Dendritic cell treated with granulocyte-macrophage colony-stimulating factor and Interleukin-4, amounts not matched to agents 40 ng/mL and 50 ng/mL, for 4 days (primary cell): ENCODE results near the gene SPNS3.
A peak's percentile ranks its signal among the peaks of the same experiment; 100 is the strongest.

ENCODE experiments used
- H3K27ac Mint-ChIP-seq: one replicate; pipeline ENCODE4 v1.8.0; 2022; ENCODE audit warnings: mild to moderate bottlenecking, mixed read lengths
- H3K27me3 Mint-ChIP-seq: one replicate; pipeline ENCODE4 v1.8.0; 2022; ENCODE audit warnings: mild to moderate bottlenecking, mixed read lengths
- H3K36me3 Mint-ChIP-seq: one replicate; pipeline ENCODE4 v1.8.0; 2022; ENCODE audit warnings: low read depth, mixed read lengths
- H3K4me1 Mint-ChIP-seq: one replicate; pipeline ENCODE4 v1.8.0; 2022; ENCODE audit warnings: low read depth, mixed read lengths
- H3K4me3 Mint-ChIP-seq: one replicate; pipeline ENCODE4 v1.8.0; 2022; ENCODE audit warnings: mild to moderate bottlenecking, moderate library complexity, mixed read lengths
- H3K9me3 Mint-ChIP-seq: one replicate; pipeline ENCODE4 v1.8.0; 2022; ENCODE audit warnings: mixed read lengths
- intact Hi-C: fragments of 100-400 bp; cut with micrococcal nuclease; formaldehyde crosslinking; loops from one replicate; pipeline ENCODE4 v1.15.0; 2022

The SPNS3 gene

DNA sequence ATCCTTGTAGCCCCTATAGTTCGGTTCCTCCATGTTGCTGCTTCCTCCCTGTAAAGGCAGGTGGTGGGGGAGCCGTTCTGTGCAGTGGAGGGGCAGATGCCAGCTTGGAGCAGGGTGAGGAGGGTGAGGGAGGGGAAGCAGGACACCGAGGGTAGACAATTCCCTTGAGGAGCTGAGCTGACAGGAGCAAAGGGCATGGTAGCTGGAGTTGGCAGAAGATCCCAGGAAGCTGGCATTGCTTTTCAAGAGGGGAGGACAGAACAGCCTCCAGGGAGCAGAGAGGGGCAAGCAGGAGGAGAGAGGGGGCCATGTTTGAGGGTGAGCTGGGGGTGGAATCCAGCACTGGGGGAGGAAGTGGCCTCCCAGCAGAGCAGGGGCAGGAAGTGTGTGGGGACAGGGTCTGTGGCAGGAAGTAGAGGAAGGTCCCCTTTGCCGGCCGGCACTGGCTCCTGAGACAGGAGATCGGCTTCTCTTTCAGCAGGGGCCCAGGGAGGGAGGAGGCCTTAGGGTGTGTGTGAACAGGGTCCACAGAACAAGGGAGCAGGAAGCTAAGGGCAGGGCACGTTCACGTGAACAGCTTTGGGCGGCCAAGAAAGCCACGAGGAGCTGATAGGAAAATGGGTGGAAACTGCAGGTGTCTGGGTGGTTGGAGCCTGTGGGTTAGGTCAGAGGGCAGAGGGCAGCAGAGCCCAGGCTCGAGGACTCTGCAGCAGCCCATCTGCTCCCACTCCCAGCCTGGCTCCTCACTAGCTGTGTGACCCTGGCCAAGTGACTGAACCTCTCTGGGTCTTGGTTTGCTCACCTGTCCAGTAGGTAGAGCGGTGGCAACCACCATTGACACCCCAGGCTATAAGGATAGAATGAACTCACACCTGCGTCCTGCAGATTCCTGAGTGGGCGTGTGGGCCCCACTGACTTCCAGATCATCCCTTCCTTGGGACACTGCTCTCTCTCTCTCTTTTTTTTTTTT is 47.5 kb downstream of the SPNS3 start:
- peaks cover 26% of the 10 kb centered on the region for H3K4me1 Mint-ChIP-seq
- intact Hi-C loops: no loop called here
- H3K27me3 Mint-ChIP-seq: peaks cover 6% of the 10 kb centered on the region
- no peaks in the 10 kb centered on the region for H3K9me3 Mint-ChIP-seq
- H3K27ac Mint-ChIP-seq: peak overlapping the region; percentile 38
- H3K4me3 Mint-ChIP-seq: no peak overlapping the region
- H3K36me3 Mint-ChIP-seq: no peaks in the 10 kb centered on the region

GRCh38 chr17:4482338-4483011 is 48.7 kb downstream of the SPNS3 start:
- no peak overlapping the region for H3K4me3 Mint-ChIP-seq

DNA sequence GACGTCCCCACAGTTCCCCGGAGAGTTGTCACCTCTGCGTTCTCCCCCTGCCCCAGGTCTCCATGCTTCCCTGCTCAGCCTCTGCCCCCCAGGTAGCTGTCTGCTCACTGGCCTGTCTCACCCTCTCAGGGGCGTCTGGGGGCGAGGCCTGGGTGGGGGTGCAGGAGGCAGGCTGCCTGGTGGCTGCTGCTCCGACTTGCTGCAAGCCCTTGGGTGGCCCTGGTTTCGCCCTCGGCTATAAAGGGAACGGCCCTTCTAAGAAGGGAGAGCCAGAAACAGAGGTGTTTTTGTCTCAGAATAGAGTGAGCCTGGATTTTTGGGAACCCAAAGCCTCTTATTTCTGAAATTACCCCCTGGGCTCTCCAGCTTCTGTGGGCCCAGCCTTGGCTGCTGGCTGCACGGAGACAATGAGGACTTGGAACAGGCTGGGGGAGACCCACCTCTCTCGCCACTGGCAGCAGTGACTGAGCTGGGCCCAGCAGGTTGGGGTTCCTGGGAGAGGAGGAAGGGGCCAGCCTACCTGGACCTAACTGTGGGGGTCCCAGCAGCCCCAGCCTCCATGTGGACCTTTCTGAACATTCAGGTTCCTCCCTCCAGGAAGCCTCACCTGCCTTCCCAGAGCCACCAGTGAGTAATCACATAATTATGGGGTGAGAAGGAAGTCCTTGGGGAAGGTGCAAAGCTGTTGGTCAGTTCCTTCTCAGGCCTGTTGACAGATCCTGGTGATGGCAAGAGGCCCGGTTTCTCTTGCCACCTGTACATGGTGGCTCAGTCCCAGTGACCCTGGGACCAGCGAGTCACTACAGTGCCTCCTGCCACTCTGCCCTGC is 49.5 kb downstream of the SPNS3 start:
- Mint-ChIP-seq H3K4me3 (no peak overlapping the region), H3K4me1 (peaks cover 46% of the 10 kb centered on the region), H3K27me3 (peaks cover 10% of the 10 kb centered on the region), H3K27ac (no peak overlapping the region), H3K9me3 (no peaks in the 10 kb centered on the region), H3K36me3 (no peaks in the 10 kb centered on the region)
- intact Hi-C loops: no loop called here

More at GRCh38 chr17:4482338-4483011, 48.7 kb downstream of the SPNS3 start:
- H3K4me1 Mint-ChIP-seq: peaks cover 39% of the 10 kb centered on the region
- peaks cover 10% of the 10 kb centered on the region for H3K27me3 Mint-ChIP-seq
- no peaks in the 10 kb centered on the region for H3K36me3 Mint-ChIP-seq
- no peak overlapping the region for H3K27ac Mint-ChIP-seq
- H3K9me3 Mint-ChIP-seq: no peaks in the 10 kb centered on the region
- intact Hi-C loops: no loop called here

- H3K27me3 Mint-ChIP-seq: peaks cover 8% of the 10 kb centered on the region
- H3K4me3 Mint-ChIP-seq: no peak overlapping the region
- peak overlapping the region; percentile 22 for H3K27ac Mint-ChIP-seq
- no peaks in the 10 kb centered on the region for H3K9me3 Mint-ChIP-seq
- no peaks in the 10 kb centered on the region for H3K36me3 Mint-ChIP-seq
- intact Hi-C loops: no loop called here
- peaks cover 54% of the 10 kb centered on the region for H3K4me1 Mint-ChIP-seq
Observed at GRCh38 chr17:4485676-4486646, 52.2 kb downstream of the SPNS3 start.

GRCh38 chr17:4487296-4487695 is 53.6 kb downstream of the SPNS3 start:
- no peak overlapping the region for H3K27ac Mint-ChIP-seq
- peaks cover 53% of the 10 kb centered on the region for H3K4me1 Mint-ChIP-seq
- no peaks in the 10 kb centered on the region for H3K9me3 Mint-ChIP-seq
- intact Hi-C loops: no loop called here
- H3K4me3 Mint-ChIP-seq: no peak overlapping the region
- H3K36me3 Mint-ChIP-seq: no peaks in the 10 kb centered on the region
- H3K27me3 Mint-ChIP-seq: peaks cover 6% of the 10 kb centered on the region

- no peak overlapping the region for H3K4me3 Mint-ChIP-seq
- peaks cover 7% of the 10 kb centered on the region for H3K27me3 Mint-ChIP-seq
- intact Hi-C loops: no loop called here
Observed at GRCh38 chr17:4487820-4488716, 54.3 kb downstream of the SPNS3 start.

GRCh38 chr17:4488989-4489595 is 55.4 kb downstream of the SPNS3 start:
- Mint-ChIP-seq H3K9me3 (no peaks in the 10 kb centered on the region), H3K36me3 (no peaks in the 10 kb centered on the region), H3K27ac (no peak overlapping the region), H3K4me3 (no peak overlapping the region), H3K4me1 (peaks cover 66% of the 10 kb centered on the region), H3K27me3 (peaks cover 10% of the 10 kb centered on the region)
- intact Hi-C loops: no loop called here

More at GRCh38 chr17:4487820-4488716, 54.3 kb downstream of the SPNS3 start:
- Mint-ChIP-seq H3K4me1 (peaks cover 60% of the 10 kb centered on the region), H3K36me3 (no peaks in the 10 kb centered on the region), H3K9me3 (no peaks in the 10 kb centered on the region), H3K27ac (no peak overlapping the region)

DNA sequence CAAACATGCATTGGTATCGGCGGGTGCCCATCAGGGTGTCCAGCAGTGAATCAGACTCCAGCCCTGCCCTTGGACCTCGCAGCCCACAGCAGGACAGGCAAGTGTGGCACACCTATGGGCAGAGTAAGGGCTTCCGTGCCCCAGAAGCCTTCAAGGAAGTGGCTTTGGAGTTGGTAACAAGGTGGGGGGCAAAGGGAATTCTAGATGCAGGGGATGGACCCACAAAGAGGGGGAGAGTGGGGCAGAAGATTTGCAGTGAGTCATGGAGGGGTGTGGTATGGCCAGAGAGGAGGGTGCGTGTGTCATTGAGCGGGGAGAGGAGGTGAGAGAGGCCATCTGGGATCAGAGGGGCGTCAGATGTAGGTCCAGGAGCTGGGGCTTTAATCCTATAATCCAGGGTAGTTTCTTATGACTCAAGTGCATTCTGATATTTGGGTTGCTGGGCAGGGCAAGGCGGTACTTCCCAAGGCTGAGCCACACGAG is 56.4 kb downstream of the SPNS3 start:
- H3K9me3 Mint-ChIP-seq: no peaks in the 10 kb centered on the region
- H3K27ac Mint-ChIP-seq: no peak overlapping the region
- intact Hi-C loops: loop anchor here (10.0 kb wide), 1 partner anchor 55 kb away; the partner anchor contains the start of gene SPNS3
- no peak overlapping the region for H3K4me3 Mint-ChIP-seq
- H3K36me3 Mint-ChIP-seq: no peaks in the 10 kb centered on the region
- peaks cover 10% of the 10 kb centered on the region for H3K27me3 Mint-ChIP-seq
- H3K4me1 Mint-ChIP-seq: peaks cover 66% of the 10 kb centered on the region

DNA sequence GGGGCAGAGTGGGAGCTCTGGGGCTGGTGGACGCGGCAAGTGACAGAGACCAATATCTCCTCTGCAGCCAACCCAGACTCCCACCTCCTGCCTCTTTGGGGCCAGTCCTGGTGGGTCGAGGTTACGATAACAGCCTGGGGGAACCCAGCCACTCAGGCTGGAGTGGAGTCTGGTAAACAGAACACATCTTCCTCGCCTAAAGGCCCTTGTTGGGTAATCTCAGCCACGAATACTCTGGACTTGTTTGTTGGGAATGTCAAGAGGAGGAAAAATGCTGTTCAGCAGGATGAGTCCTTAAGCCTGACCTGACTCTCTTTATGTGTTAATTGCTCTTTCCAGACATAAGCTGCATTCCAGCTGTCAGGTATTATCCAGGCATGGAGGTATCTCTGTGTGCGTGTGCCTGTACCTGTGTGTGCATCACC is 56.9 kb downstream of the SPNS3 start:
- Mint-ChIP-seq H3K27ac (no peak overlapping the region), H3K27me3 (peaks cover 10% of the 10 kb centered on the region), H3K9me3 (no peaks in the 10 kb centered on the region), H3K4me3 (no peak overlapping the region), H3K4me1 (peaks cover 65% of the 10 kb centered on the region), H3K36me3 (no peaks in the 10 kb centered on the region)
- intact Hi-C loops: loop anchor here (10.0 kb wide), 1 partner anchor 56 kb away; the partner anchor contains the start of gene SPNS3

DNA sequence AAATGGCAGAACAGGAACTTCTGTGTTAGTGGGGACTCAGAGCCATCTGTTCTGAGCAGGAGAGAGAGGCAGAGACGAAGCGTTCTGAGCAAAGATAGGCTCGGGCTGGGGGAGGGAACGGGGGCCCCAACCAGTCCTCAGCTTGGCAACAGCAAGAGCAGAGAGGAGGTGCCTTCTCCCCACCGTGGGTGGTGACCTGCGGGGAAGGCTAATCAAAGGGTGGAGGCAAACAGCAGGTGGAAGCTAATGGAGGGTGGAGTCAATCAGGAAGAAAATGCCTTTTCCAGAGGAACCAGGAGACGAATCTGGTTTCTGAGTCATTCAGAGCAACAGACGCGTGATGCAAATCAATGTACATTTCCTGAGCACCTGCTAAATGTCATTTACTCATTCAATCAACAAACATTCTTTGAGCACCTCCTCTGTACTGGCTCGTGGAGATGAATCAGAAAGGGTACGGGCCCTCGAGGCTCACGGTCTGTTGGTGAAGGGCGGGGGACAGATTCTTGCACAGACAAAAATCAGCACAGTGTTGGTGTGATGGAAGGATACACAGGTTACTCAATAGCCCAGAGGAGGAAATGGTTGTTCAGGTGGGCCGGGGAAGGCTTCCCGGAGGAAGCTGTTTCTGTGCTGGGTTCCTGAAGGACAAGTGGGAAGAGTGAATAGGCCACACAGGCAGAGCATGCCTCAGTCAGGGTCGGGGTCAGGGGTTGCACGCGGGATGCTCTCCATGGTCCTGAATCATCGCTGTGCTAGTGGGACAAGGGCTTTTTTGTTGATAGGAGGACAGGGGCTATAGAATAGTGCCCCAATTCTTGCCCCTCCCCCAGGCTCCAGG is 59.2 kb downstream of the SPNS3 start:
- H3K4me1 Mint-ChIP-seq: peaks cover 42% of the 10 kb centered on the region
- intact Hi-C loops: loop anchor here (10.0 kb wide), 1 partner anchor 58 kb away; the partner anchor contains the start of gene SPNS3
- H3K27ac Mint-ChIP-seq: peak overlapping the region; percentile 8
- H3K9me3 Mint-ChIP-seq: no peaks in the 10 kb centered on the region
- no peak overlapping the region for H3K4me3 Mint-ChIP-seq
- H3K36me3 Mint-ChIP-seq: no peaks in the 10 kb centered on the region
- peaks cover 19% of the 10 kb centered on the region for H3K27me3 Mint-ChIP-seq
